B cell (primary cell): ENCODE results near the gene ADH1B. TPM values are rescaled to one million over a fixed set of nuclear protein-coding genes. Genes with fewer than 3 reads are reported as not detected.

Source experiments
- ATAC-seq: fragments of 200-7000 bp; cut with Tn5 transposase; one replicate; pipeline ENCODE4 v1.10.0; 2021; ENCODE audit warnings: low read depth, mild to moderate bottlenecking, moderate number of reproducible peaks, moderate library complexity
- CTCF ChIA-PET: fragments of 350-600 bp; sonication (Branson Sonifier 250); formaldehyde crosslinking; loops from one replicate; lab custom pipeline; 2021; ENCODE audit warnings: antibody characterized with exemption, inconsistent platforms; lab: Charles Lee
- POLR2A ChIA-PET: fragments of 350-600 bp; sonication (Branson Sonifier 250); formaldehyde crosslinking; loops from one replicate; lab custom pipeline; 2021; ENCODE audit warnings: antibody characterized with exemption; lab: Charles Lee
- DNase-seq: peaks from one replicate; pipeline ENCODE4 v3.0.0; 2013
- H2AFZ ChIP-seq: 2 replicates; pipeline ENCODE4 v1.6.1; 2012; ENCODE audit warnings: mild to moderate bottlenecking, low read depth, low read length; ENCODE audit not compliant: insufficient read depth, poor library complexity, severe bottlenecking
- H3K27ac ChIP-seq, 2 donors: 1 replicate in 1 of 2; 2 replicates in 1 of 2; pipeline ENCODE4 v1.5.1; 2012 to 2013; ENCODE audit warnings: low read length in 2 of 2, mild to moderate bottlenecking in 2 of 2, moderate library complexity in 1 of 2
- H3K27me3 ChIP-seq, 4 experiments: fragments of 200-600 bp in 1 of 4; sonication (generic) in 1 of 4; replicated peaks in 1 of 4; 1 replicate in 2 of 4; 2 replicates in 2 of 4; pipeline versions ENCODE4 v1.6.1 to v1.7.0; 2013 to 2016; ENCODE audit warnings: low read length in 3 of 4, mild to moderate bottlenecking in 2 of 4, mixed read lengths in 1 of 4, moderate library complexity in 1 of 4; ENCODE audit not compliant: insufficient read depth in 4 of 4, control insufficient read depth in 3 of 4; ENCODE audit errors: control extremely low read depth in 1 of 4
- H3K36me3 ChIP-seq, 2 experiments: replicated peaks in 1 of 2; 1 replicate in 1 of 2; 2 replicates in 1 of 2; pipeline versions ENCODE4 v1.6.1 to v1.7.1; 2013; ENCODE audit warnings: low read length in 1 of 2; ENCODE audit not compliant: insufficient read depth in 2 of 2, control insufficient read depth in 1 of 2; ENCODE audit errors: control extremely low read depth in 1 of 2, extremely low read depth in 1 of 2
- H3K4me1 ChIP-seq, 2 donors: fragments of 200-600 bp in 1 of 2; sonication (generic) in 1 of 2; 1 replicate in 1 of 2; 2 replicates in 1 of 2; pipeline versions ENCODE4 v1.5.1 to v1.6.1; 2013 to 2017; ENCODE audit warnings: low read length in 2 of 2; ENCODE audit not compliant: control insufficient read depth in 2 of 2, insufficient read depth in 2 of 2
- H3K4me2 ChIP-seq: replicated peaks from 2 replicates; pipeline ENCODE3; 2012; ENCODE audit warnings: mild to moderate bottlenecking, low read depth, low read length; ENCODE audit not compliant: poor library complexity, severe bottlenecking
- H3K4me3 ChIP-seq, 5 experiments: fragments of 200-600 bp in 1 of 5; sonication (generic) in 1 of 5; 1 replicate in 3 of 5; 2 replicates in 2 of 5; pipeline versions ENCODE4 v1.5.1 to v1.7.0; 2011 to 2016; ENCODE audit warnings: low read length in 4 of 5, mild to moderate bottlenecking in 4 of 5, low read depth in 2 of 5, control low read depth in 1 of 5, moderate library complexity in 1 of 5; ENCODE audit not compliant: insufficient read depth in 1 of 5; ENCODE audit errors: control extremely low read depth in 1 of 5, extremely low read depth in 1 of 5
- H3K79me2 ChIP-seq: fragments of 200-600 bp; sonication (generic); one replicate; pipeline ENCODE4 v1.6.0; 2016; ENCODE audit warnings: low read length; ENCODE audit not compliant: control insufficient read depth, insufficient read depth
- H3K9ac ChIP-seq: fragments of 200-600 bp; sonication (generic); 2 replicates; pipeline ENCODE4 v1.6.1; 2017; ENCODE audit warnings: mild to moderate bottlenecking, low read length, moderate library complexity
- H3K9me3 ChIP-seq, 3 donors: one replicate each; pipeline versions ENCODE4 v1.6.1 to v1.7.1; 2013; ENCODE audit warnings: low read length in 2 of 3; ENCODE audit not compliant: control insufficient read depth in 2 of 3, insufficient read depth in 1 of 3; ENCODE audit errors: control extremely low read depth in 1 of 3
- H4K20me1 ChIP-seq: 2 replicates; pipeline ENCODE4 v1.6.0; 2012; ENCODE audit warnings: mild to moderate bottlenecking, low read length; ENCODE audit not compliant: insufficient read depth, control insufficient read depth, poor library complexity, severe bottlenecking
- H3K27ac Mint-ChIP-seq: one replicate; pipeline ENCODE4 v1.8.0; 2021; ENCODE audit warnings: mixed read lengths
- H3K27me3 Mint-ChIP-seq: one replicate; pipeline ENCODE4 v1.8.0; 2021; ENCODE audit warnings: mixed read lengths
- H3K4me1 Mint-ChIP-seq: one replicate; pipeline ENCODE4 v1.8.0; 2021; ENCODE audit warnings: mixed read lengths
- H3K4me3 Mint-ChIP-seq: one replicate; pipeline ENCODE4 v1.8.0; 2021; ENCODE audit warnings: mixed read lengths
- H3K9me3 Mint-ChIP-seq: one replicate; pipeline ENCODE4 v1.8.0; 2022; ENCODE audit warnings: mixed read lengths; ENCODE audit not compliant: insufficient read depth
- EZH2 ChIP-seq: IDR thresholded peaks from 2 replicates; pipeline ENCODE4 v1.6.1; 2012; ENCODE audit warnings: borderline replicate concordance, low read depth, mild to moderate bottlenecking, moderate library complexity, low read length; ENCODE audit not compliant: insufficient read depth, poor library complexity, severe bottlenecking
- intact Hi-C: fragments of 100-400 bp; cut with micrococcal nuclease; formaldehyde crosslinking; loops from one replicate; pipeline ENCODE4 v1.10.0; 2022
- polyA plus RNA-seq: library from polyadenylated mRNA; depleted of rRNA; stranded (reverse); fragments of >200 nt; gene quantifications from 2 replicates; pipeline ENCODE4 v1.2.3, GENCODE V29; 2012
- total RNA-seq, 2 donors: library from RNA; stranded (reverse); fragments of 120-200 nt in 1 of 2; gene quantifications; 1 replicate in 1 of 2; 2 replicates in 1 of 2; pipeline versions ENCODE4 v1.2.3 to v1.2.4, GENCODE V29; 2013 to 2022
- TF ChIP-seq, protein P1 (sequence below): fragments of 200-600 bp; IDR thresholded peaks from one replicate; pipeline ENCODE4 v1.8.0; 2022; ENCODE audit warnings: antibody characterized with exemption, mild to moderate bottlenecking

Gene ADH1B
- total and polyA plus RNA-seq, 2 donors (not counting 1 experiment from before 2014, with no cell fraction given): not detected

DNA sequence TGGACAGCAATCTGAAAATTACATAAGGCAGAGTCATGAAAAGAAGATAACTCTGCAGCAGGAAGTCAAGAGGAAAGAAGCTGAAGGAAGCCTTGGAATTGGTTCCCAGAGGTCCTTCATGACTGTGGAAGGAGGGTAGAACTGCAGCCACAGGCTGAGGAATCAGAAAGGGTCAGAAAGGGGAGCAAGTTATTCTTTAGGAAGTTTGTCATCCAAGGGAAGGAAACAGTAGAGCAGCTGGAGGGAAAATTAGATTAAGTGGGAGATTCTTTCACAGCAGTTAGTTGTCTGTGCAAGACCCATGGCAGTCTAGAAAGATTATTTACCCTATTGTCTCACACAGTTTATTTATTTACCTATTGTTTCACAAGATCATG is 40.7 kb upstream of the ADH1B start:
- H3K4me1 Mint-ChIP-seq: no peaks in the 10 kb centered on the region
- ChIA-PET POLR2A (no interaction called here), CTCF (no interaction called here)
- no peaks in the 10 kb centered on the region for H3K36me3 ChIP-seq
- no peak overlapping the region for H3K27ac ChIP-seq
- intact Hi-C loops: no loop called here
- H3K9ac ChIP-seq: no peak overlapping the region
- H3K9me3 ChIP-seq: peaks cover 0 to 8% (median 1%) of the 10 kb centered on the region in 3 donors
- no peak overlapping the region for H3K4me3 ChIP-seq
- no peak overlapping the region for H3K27ac Mint-ChIP-seq
- TF ChIP-seq, protein P1, sequence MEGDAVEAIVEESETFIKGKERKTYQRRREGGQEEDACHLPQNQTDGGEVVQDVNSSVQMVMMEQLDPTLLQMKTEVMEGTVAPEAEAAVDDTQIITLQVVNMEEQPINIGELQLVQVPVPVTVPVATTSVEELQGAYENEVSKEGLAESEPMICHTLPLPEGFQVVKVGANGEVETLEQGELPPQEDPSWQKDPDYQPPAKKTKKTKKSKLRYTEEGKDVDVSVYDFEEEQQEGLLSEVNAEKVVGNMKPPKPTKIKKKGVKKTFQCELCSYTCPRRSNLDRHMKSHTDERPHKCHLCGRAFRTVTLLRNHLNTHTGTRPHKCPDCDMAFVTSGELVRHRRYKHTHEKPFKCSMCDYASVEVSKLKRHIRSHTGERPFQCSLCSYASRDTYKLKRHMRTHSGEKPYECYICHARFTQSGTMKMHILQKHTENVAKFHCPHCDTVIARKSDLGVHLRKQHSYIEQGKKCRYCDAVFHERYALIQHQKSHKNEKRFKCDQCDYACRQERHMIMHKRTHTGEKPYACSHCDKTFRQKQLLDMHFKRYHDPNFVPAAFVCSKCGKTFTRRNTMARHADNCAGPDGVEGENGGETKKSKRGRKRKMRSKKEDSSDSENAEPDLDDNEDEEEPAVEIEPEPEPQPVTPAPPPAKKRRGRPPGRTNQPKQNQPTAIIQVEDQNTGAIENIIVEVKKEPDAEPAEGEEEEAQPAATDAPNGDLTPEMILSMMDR: no peak
- TF ChIP-seq EZH2: no peak
- no peaks in the 10 kb centered on the region for H3K27me3 ChIP-seq
- ATAC-seq (no peak), DNase-seq (no peak)
- no peaks in the 10 kb centered on the region for H3K79me2 ChIP-seq
- no peak overlapping the region for H2AFZ ChIP-seq
- peaks cover 3% of the 10 kb centered on the region for H3K27me3 Mint-ChIP-seq
- no peak overlapping the region for H3K4me2 ChIP-seq
- H4K20me1 ChIP-seq: no peaks in the 10 kb centered on the region
- H3K4me1 ChIP-seq: no peaks in the 10 kb centered on the region
- H3K4me3 Mint-ChIP-seq: no peak overlapping the region
- H3K9me3 Mint-ChIP-seq: no peaks in the 10 kb centered on the region

DNA sequence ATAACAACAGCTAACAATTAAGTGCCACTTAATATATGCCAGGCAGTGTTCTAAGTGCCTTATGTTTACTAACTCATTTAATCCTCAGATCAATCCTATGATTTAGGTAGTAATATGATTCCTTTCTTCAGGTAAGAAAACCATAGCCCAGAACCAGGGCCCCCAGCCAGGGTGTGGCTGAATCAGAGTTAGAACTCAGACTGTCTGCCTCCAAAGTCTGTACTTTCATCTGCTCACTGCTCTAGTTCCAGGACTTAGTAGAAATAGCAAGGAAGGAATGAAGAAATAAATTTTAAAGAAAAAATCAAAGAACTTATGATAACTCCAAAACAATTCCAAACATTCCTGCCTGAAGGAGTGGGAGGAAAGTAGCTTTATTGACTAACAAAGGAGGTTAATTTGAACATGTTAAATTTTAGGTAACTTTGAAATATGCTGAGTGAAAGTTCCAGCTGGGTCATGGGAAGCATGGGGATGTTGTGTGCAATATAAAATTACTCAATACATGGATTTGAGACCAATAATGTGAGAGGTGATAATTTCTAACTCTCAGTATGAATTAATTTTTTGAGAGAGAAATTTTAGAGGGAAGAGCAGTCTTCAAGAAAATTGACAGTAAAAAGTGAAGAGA is 40.2 kb upstream of the ADH1B start:
- ChIA-PET POLR2A (no interaction called here), CTCF (no interaction called here)
- Mint-ChIP-seq H3K4me3 (no peak overlapping the region), H3K27ac (no peak overlapping the region), H3K27me3 (peaks cover 3% of the 10 kb centered on the region), H3K4me1 (no peaks in the 10 kb centered on the region), H3K9me3 (peaks cover 3% of the 10 kb centered on the region)
- intact Hi-C loops: no loop called here
- Histone ChIP-seq H3K4me2 (no peak overlapping the region), H3K4me3 (no peak overlapping the region), H3K9me3 (peaks cover 0 to 8% (median 1%) of the 10 kb centered on the region in 3 donors), H3K36me3 (no peaks in the 10 kb centered on the region), H2AFZ (no peak overlapping the region), H3K4me1 (no peaks in the 10 kb centered on the region), H3K27me3 (no peaks in the 10 kb centered on the region), H4K20me1 (no peaks in the 10 kb centered on the region), H3K9ac (no peak overlapping the region), H3K79me2 (no peaks in the 10 kb centered on the region), H3K27ac (no peak overlapping the region)
- ATAC-seq (no peak), DNase-seq (no peak)
- TF ChIP-seq, protein P1: no peak
- no peak for TF ChIP-seq EZH2
